Caki2 (cell line): ENCODE results near the gene BBS4. TPM values are rescaled to one million over a fixed set of nuclear protein-coding genes. Genes with fewer than 3 reads are reported as not detected.
"Not testable (repeated sequence)": the region's sequence is repeated elsewhere in the genome, so short reads cannot be mapped to it uniquely, and the experiment has no call there.

Experiments used
- DNase-seq: peaks from one replicate; pipeline ENCODE4 v3.0.0-alpha.2; 2015; ENCODE audit warnings: low read depth
- in situ Hi-C: cut with HindIII; loops from 2 replicates; pipeline ENCODE4 v1.10.0; 2016; ENCODE audit warnings: low sequenced_read_pairs, low pct_unique_long_range_greater_than_20kb, mixed read lengths
- total RNA-seq: library from RNA; depleted of rRNA; stranded (reverse); fragments of >200 nt; shearing (Covaris generic); gene quantifications from 2 replicates; pipeline ENCODE4 v1.2.3, GENCODE V29; 2014; ENCODE audit warnings: low replicate concordance

BBS4 gene
- total RNA-seq, 1 experiment from 2014 or later: 21.2 TPM

DNA sequence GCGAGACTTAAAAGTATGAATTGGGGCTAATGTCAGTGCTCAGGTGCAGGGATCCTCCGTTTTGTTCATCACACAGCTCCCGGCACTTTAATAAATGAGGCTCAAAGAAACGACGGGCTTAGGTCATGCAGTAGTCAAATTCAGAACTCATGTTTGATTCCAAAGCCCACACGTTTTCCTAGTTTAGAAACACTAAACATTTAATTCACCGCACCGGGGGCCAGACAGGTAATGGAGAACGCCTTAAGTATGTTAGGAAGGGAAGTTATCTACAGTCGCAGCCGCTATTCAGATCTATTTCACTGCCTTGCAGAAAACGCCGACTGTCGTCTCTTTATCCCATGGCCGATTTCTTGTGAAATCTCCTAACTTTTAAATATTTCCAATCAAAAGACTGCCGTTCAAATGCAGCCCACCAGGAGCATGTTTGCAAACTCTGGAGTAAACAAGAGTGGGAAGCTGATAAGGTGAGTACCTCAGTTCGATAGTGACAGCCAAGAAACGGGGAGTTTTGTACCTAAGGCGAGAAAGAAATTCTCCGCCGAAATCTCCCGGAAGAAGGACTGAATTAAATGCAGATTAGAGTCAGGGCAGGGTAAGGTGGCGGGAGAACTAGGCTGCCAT, 594 bp upstream of the BBS4 start:
- in situ Hi-C loops: no loop called here
- no peak for DNase-seq

DNA sequence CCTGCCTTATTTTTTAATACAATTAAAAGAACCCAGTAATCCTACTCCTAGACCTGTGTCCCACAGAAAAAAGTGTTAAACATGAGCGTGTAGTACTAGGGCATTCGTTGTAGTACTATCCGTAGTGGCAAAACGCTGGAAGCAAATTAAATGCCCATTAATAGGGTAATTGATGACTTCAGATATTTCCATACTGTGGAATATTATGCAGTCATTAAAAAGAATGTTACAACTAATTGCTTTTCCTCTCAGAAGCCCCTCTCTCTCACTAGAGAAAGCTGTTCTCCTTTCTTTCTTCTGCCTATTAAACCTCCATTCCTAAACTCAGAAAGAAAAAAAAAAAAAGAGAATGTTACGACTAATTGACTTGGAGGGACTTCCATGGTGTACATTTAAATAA, 2.7 kb downstream of the BBS4 start:
- in situ Hi-C loops: no loop called here

DNA sequence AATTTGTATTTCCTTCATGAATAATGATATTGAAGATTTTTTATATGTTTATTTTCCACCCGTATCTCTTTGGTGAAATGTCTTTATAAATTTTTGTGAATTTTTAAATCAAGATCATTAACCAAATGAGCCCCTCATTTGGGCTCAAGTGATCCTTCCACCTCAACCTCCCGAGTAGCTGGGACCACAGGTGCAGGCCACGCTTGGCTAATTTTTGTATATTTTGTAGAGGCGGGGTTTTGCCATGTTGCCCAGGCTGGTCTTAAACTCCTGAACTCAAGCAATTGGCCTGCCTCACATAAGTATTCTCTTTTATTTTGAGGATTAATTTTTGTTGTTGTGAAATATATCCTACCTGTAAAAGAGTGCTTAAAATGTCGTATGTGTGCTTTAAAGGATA, 4.9 kb downstream of the BBS4 start:
- in situ Hi-C loops: no loop called here
- DNase-seq: no peak

More for the DNA sequence above, 2.7 kb downstream of the BBS4 start:
- DNase-seq: no peak

DNA sequence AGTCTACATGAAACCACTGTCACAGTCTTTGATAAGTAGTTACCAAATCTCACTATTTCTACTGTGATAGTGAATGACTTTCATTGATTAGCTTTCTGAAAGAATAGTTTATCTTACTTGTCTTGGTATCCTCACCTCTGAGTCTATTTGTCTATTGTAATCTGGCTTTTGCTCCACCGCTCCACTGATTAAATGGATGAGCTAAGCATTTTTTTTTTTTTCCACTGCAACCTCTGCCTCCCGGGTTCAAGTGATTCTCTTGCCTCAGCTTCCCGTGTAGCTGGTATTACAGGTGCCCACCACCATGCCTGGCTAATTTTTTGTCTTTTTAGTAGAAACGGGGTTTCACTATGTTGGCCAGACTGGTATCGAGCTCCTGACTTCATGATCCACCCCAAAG, 12.9 kb downstream of the BBS4 start:
- no peak for DNase-seq
- in situ Hi-C loops: no loop called here

DNA sequence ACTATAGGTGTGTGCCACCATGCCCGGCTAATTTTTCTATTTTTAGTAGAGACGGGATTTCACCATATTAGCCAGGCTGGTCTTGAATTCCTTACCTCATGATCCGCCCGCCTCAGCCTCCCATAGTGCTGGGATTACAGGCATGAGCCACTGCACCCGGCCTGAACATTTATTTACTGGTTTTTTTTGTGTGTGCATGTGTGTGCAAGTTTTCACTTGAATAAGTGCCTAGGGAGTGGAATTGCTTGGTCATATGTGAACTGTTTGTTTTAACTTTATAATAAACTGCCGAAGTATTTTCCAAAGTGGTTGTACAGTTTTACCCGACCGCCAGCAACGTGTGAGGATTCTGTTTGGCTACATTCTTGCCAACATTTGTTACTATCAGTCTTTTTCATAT, 14.1 kb downstream of the BBS4 start:
- no peak for DNase-seq
- in situ Hi-C loops: no loop called here

DNA sequence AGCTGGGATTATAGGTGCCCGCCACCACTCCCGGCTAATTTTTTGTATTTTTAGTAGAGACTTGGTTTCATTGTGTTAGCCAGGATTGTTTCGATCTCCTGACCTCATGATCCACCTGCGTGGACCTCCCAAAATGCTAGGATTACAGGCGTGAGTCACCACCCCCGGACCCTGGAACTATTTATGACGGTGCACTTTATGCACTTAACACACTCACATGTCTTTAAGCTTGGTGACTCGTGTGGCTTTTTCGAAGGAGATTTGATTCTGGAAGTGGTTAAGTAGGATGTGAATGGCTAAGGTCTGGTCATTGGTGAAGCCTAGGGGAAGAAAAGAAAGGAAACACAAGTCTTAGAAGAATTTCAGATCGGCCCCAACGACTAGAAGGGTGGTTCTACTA, 20.3 kb downstream of the BBS4 start:
- in situ Hi-C loops: no loop called here
- no peak for DNase-seq

DNA sequence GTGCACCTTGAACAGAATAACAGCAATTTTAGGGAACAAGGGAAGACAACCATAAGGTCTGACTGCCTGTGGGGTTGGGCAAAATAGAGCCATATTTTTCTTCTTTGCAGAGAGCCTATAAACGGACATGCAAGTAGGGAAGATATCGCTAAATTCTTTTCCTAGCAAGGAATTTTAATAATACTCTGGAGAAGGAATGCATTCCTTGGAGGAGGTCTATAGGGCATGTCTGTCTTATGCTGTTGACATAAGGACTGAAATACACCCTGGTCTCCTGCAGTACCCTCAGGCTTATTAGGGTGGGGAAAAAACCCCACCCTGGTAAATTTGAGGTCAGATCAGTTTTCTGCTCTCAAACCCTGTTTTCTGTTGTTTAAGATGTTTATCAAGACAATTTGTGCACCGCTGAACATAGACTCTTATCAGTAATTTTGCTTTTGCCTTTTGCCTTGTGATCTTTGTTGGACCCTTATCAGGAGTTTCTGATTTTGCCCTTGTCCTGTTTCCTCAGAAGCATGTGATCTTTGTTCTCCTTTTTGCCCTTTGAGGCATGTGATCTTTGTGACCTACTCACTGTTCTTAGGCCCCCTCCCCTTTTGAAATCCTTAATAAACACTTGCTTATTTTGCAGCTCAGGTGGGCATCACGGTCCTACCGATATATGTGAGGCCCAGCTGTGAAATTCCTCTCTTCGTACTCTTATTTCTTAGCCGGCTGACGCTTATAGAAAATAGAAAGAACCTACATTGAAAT, 22.7 kb downstream of the BBS4 start:
- in situ Hi-C loops, DNase-seq: not testable (repeated sequence)

DNA sequence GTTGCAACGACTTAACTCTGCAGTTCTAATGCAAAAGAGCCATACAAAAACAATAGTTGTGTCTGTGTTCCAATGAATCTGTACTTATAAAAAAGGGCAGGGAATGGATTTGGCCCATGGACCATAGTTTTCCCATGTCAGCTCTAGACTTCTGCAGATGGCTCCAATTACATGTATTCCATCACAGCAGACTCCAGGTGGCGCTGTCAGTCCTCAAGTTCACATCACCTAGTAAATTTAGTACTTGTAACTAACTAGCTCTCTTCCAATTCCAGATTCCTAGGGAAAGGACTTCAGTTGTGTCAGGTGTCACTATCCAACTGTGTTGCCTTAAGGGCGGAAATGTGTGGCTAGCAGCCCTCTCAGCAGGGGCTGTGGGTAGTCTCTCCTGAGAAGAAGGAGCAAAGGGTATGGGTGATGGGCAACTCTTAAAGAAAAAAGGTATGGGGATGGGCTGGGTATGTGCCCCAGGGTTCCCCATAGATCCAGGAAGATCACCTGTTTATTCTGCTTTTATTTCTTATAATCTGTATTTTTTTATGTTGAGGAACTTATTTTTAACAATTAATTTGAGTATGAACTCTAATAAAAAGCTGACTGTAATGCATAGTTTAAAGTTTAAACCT, 36.2 kb downstream of the BBS4 start:
- in situ Hi-C loops: no loop called here
- DNase-seq: peak; percentile 25

DNA sequence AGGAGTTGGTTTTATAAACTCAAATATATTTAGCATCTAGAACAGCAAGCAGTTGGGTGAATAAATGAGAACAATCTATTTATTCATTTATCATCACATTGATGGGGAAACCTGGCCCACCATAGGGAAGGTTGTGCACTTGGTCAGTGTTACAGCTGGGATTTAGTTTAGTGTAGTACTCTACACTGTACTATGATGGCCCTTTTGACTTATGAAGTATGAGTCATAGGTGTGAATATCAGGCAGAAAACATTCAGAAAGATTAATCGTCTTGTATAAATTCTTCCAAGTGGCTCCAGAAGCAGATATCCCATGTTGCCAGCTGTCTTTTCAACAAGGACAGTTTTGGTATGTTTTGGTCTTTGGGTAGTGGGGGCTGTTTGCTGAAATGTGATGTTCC, 38.0 kb downstream of the BBS4 start:
- in situ Hi-C loops: no loop called here
- no peak for DNase-seq

DNA sequence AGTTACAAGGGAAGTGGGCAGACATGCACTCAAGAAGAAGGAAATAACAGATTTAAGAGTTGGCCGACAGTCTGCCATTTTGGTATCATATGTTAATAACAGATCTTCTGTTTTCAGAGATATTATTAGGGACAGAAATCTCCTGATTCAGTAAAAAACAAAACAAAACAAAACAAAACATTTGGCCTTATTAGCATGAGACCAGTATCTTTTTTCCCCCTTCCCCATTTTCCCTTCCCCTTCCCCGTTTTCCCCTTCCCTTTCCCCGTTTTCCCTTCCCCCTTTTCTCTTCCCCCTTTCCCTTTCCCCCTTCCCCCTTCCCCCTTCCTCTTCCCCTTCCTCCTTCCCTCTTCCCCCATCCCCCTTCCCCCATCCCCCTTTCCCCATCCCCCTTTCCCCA, 39.4 kb downstream of the BBS4 start:
- DNase-seq: no peak
- in situ Hi-C loops: no loop called here

DNA sequence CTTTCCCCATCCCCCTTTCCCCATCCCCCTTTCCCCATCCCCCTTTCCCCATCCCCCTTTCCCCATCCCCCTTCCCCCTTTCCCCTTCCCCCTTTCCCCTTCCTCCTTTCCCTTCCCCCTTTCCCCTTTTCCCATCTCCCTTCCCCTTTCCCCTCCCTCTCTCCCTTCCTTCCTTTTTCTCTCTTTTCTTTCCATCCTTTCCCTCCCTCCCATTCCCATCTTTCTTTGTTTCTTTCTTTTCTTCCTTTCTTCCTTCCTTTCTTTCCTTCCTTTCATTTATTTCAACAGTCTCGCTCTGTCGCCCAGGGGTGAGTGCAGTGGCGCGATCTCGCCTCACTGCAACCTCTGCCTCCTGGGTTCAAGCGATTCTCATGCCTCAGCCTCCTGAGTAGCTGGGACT, 39.8 kb downstream of the BBS4 start:
- DNase-seq, in situ Hi-C loops: not testable (repeated sequence)

DNA sequence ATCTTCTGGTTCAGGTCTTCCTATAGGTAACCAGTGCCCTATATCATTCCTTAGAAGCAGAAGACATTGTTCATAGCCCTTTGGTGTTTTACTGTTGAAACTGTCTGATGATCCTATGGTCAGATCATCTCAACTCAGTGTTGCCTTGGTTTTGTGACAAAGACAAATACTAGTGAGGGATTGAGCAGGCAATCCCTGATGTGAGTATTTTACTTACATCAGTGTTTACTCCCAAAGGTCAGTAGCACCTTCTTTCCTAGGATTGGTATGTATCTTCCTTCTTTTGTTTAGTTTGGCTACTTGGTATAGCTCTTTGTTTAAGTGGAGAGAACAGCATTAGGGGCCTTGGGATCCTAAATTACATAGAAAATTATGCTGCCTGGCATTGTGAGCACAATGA, 41.1 kb downstream of the BBS4 start:
- in situ Hi-C loops: no loop called here
- no peak for DNase-seq

DNA sequence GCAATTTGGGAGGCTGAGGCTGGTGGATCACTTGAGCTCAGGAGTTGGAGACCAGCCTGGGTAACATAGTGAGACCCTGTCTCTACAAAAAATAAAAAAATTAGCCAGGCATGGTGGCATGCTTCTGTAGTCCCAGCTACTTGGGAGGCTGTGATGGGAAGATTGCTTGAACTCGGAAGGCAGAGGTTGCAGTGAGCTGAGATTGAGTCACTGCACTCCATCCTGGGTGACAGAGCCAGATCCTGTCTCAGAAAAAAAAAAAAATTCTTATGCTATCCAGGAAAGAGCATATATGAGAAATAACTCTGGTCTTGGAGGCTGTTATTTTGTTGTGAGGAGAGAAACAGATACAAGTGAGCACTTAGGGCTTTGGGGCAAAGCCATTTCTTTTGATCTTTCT, 42.2 kb downstream of the BBS4 start:
- DNase-seq, in situ Hi-C loops: not testable (repeated sequence)

DNA sequence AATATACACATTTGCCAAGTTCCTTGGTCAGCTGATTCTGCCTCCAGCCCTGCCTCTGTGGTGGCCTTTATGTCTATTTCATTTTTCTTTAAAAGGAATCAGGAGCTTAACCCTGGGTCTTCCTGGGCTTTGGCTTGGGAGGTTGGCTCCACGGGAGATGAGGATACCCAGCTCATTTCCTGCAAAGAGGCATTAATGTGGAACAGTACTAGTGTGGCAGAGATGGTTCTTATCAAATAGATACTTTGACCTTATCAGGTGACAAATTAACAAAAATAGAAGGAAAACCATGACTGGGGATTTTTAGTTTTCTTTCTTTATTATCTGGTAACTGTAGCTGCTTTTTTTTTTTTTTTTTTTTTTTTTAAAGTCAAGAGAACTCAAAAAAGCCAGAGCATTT, 42.8 kb downstream of the BBS4 start:
- in situ Hi-C loops: no loop called here
- DNase-seq: no peak

DNA sequence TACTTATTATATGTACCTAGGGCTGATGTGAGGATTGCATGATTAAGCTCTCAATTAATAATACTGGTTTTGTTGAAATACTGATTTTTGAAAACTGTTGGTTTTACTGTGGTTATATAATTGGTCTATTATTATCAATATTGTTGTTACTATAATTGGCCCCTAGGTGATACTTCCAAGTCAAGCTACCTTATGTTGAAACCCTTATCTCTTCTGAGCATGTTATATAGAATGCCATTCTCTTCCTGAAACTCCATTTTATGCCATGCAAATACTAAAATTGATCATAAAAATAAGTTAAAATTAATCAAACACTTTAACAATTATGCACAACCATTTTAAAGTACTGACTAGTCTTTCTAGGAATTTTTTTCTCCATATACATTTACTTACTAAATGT, 46.1 kb downstream of the BBS4 start:
- in situ Hi-C loops: no loop called here

DNA sequence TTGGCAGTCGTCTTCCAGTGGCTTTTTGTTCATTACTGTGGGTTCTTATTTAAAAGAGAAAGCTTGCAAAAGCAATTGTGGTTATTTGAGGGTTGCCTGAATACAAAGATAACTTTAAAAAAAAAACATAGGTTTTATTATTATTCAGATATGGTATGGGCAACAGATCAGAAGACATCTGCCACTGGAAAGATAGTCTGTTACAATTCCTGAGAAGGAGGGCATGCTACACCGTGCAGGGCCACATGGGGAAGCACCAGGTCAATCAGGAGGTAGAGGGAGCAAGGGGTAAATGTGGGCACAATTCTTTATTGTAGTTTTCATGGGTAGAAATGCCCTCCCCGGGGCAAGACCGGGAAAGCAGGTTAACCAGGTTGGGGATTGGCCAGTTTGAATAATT, 46.5 kb downstream of the BBS4 start:
- in situ Hi-C loops: no loop called here
- no peak for DNase-seq

More for the DNA sequence above, 46.1 kb downstream of the BBS4 start:
- DNase-seq: no peak

DNA sequence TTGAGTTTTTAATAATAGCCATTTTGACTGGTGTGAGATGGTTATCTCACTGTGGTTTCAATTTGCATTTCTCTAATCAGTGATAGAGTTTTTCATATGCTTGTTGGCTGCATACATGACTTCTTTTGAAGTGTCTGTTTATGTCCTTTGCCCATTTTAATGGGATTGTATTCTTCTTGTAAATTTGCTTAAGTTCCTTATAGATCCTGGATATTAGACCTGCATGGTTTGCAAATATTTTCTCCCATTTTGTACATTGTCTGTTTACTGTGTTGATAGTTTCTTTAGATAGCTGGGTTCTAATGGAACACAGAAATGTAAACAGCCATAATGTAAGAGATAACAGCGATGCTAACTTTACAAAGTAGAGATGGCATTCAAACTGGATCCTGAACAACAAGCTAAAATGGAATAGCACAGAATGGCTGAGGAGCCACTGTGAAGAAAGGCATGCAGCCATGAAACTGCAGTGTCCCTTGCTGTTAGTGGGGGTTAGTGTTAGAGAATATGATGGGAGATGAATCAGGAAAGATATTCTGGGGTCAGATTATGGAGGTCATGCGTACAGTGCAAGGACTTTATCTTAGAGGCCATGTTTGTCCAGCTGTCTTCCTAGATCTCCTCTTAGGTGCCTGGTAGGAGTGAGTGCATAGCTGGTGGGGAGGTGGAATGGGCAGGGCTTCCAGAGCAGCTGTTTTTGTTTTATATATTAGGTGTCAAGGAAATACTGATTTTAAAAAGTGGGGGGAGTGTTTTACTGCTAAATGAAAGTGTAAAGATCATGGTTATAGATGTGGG, 48.1 kb downstream of the BBS4 start:
- DNase-seq: no peak
- in situ Hi-C loops: no loop called here

DNA sequence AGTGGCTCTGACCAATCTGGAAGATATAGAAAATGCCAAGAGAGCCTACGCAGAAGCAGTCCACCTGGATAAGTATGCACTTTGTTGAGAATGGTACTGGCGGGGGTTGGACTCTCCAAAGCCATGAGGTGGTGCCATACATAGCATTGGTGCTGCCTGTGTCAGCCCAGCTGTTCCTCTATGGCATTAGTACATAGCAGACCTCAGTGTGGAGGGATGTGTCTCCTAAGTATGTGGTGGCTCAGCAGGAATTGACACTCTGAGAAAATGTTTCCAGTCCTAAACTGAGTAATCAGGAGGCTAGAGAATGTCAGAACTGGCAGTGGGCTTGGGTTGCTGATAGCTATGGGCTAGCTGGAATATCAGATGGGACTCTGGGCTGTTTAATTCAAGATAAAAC, 49.1 kb downstream of the BBS4 start:
- no peak for DNase-seq
- in situ Hi-C loops: no loop called here

DNA sequence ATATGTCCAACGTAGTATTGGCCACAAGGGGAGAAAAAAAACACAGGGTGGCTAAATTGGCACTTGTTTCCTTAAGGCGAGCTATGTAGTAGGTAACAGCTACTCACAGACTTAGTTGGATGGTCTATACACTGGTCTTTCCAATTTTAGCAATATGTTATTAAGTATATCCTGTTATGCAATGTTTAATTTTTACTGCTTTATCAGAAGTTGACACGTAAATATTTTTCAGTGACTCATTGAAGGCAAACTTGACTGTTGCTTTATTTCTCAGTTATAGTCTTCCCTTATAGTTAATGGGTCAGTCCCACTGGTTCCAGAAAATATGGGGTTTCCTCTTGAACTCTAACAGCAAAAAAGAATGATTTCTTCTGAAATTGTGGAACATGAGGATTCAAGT, 51.1 kb downstream of the BBS4 start:
- in situ Hi-C loops: no loop called here
- DNase-seq: no peak
